Bronchial epithelial cell (primary cell): ENCODE measurements around the gene HSPA12B. TPM values are rescaled to one million over a fixed set of nuclear protein-coding genes. Genes with fewer than 3 reads are reported as not detected.

Experiments used
- DNase-seq: peaks from one replicate; pipeline ENCODE4 v3.0.0-alpha.2; 2010; ENCODE audit warnings: low read depth
- FAIRE-seq: peaks from 2 replicates; lab custom pipeline; 2011; peaks lifted over from hg19 to GRCh38; lab: Jason Lieb, UNC
- H3K27me3 ChIP-seq: 2 replicates; pipeline ENCODE4 v1.5.1; 2011; ENCODE audit warnings: low read length; ENCODE audit not compliant: control insufficient read depth, insufficient read depth
- H3K36me3 ChIP-seq: 2 replicates; pipeline ENCODE4 v1.5.1; 2011; ENCODE audit warnings: low read length; ENCODE audit not compliant: control insufficient read depth, insufficient read depth
- H3K4me3 ChIP-seq: 2 replicates; pipeline ENCODE4 v1.5.1; 2011; ENCODE audit warnings: mild to moderate bottlenecking, low read depth, low read length, control low read depth
- total RNA-seq: library from RNA; depleted of rRNA; stranded (reverse); fragments of >200 nt; gene quantifications from 2 replicates; pipeline ENCODE4 v1.2.1, GENCODE V29; 2014
- TF ChIP-seq, protein P1 (sequence below): IDR thresholded peaks from 2 replicates; pipeline ENCODE4 v1.5.1; 2011; ENCODE audit warnings: mild to moderate bottlenecking, moderate library complexity, low read length, control low read depth, inconsistent platforms; ENCODE audit not compliant: insufficient read depth, severe bottlenecking

Gene HSPA12B
- total RNA-seq, 1 donor from 2014 or later: not detected

DNA sequence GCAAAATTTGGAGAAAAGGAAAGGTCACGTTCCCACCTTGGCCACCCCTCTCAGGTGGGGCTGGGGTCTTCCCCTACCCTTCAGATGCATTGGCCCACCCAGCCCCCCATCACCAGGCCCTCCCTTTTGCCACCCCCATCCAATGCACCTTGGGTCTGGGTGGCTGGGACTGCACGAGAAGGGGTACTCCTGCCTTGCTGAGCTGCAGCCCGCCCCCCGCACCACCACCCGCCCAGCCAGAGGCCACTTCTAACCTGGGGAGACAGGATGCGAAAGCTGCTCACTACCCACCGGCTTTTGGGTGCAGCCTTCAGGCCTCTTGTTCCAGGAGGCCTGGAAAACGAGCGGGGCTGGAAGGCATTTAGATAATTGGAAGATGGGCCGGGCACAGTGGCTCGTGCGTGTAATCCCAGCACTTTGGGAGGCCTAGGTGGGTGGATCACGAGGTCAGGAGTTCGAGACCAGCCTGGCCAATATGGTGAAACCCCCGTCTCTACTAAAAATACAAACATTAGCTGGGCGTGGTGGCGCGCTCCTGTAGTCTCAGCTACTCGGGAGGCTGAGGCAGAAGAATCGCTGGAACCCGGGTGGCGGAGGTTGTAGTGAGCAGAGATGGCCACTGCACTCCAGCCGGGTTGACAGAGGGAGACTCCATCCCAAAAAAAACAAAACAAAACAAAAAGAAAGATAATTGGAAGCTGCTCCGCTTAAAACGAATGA, 62.4 kb downstream of the HSPA12B start:
- TF ChIP-seq, protein P1, sequence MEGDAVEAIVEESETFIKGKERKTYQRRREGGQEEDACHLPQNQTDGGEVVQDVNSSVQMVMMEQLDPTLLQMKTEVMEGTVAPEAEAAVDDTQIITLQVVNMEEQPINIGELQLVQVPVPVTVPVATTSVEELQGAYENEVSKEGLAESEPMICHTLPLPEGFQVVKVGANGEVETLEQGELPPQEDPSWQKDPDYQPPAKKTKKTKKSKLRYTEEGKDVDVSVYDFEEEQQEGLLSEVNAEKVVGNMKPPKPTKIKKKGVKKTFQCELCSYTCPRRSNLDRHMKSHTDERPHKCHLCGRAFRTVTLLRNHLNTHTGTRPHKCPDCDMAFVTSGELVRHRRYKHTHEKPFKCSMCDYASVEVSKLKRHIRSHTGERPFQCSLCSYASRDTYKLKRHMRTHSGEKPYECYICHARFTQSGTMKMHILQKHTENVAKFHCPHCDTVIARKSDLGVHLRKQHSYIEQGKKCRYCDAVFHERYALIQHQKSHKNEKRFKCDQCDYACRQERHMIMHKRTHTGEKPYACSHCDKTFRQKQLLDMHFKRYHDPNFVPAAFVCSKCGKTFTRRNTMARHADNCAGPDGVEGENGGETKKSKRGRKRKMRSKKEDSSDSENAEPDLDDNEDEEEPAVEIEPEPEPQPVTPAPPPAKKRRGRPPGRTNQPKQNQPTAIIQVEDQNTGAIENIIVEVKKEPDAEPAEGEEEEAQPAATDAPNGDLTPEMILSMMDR: no peak
- Histone ChIP-seq H3K36me3 (peaks cover 4% of the 10 kb centered on the region), H3K27me3 (no peaks in the 10 kb centered on the region), H3K4me3 (no peak overlapping the region)
- FAIRE-seq: no peak
- DNase-seq: no peak

DNA sequence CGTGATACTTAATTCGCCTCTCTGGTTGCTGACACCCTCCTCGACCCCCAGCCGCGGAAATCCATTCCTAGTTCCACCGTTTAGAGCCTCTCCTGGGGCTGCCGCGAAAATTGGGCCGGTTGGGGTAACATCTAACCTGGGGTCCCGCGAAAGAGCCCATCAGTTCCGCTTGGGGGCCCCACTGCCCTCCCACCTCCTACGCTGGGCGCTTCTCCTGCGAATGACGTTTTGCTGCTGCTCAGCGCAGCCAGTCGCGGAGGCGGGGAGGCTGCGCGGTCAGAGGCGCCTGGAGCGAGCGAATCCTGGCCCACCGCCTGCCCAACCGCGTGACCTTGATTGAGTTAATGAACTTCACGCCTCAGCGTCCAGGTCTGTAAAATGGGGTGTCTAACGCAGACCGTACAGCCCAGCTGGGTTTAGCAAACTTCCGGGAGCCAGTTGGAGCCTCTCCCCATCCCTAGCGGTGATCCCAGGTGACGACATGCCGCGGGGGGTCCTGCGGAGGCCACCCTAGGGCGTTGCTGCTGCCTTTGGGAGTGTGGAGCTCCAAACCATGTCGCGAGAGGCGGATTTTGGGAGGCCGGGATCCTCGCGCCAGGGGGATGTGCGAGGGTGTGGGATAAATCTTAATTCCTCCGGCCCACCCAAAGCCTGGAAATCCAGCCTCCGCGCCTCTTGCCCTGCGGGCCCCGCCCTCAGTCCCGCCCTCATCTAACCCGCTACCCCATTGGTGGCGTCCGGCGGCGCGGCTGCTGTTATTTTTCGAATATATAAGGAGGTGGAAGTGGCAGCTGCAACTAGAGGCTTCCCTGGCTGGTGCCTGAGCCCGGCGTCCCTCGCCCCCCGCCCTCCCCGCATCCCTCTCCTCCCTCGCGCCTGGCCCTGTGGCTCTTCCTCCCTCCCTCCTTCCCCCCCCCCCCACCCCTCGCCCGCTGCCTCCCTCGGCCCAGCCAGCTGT, 63.3 kb downstream of the HSPA12B start, which contains the start of gene CDC25B:
CDC25B (plus strand) TSS at position 800 of the 958 bp plus-strand sequence. CDS start 222 bp downstream, outside the sequence.
- no peaks in the 10 kb centered on the region for H3K27me3 ChIP-seq
- TF ChIP-seq, protein P1: peak; percentile 41
- H3K36me3 ChIP-seq: peaks cover 9% of the 10 kb centered on the region
- FAIRE-seq (no peak), DNase-seq (peak; percentile 67)
- peak within 1 kb of the TSS; percentile 68 for H3K4me3 ChIP-seq

DNA sequence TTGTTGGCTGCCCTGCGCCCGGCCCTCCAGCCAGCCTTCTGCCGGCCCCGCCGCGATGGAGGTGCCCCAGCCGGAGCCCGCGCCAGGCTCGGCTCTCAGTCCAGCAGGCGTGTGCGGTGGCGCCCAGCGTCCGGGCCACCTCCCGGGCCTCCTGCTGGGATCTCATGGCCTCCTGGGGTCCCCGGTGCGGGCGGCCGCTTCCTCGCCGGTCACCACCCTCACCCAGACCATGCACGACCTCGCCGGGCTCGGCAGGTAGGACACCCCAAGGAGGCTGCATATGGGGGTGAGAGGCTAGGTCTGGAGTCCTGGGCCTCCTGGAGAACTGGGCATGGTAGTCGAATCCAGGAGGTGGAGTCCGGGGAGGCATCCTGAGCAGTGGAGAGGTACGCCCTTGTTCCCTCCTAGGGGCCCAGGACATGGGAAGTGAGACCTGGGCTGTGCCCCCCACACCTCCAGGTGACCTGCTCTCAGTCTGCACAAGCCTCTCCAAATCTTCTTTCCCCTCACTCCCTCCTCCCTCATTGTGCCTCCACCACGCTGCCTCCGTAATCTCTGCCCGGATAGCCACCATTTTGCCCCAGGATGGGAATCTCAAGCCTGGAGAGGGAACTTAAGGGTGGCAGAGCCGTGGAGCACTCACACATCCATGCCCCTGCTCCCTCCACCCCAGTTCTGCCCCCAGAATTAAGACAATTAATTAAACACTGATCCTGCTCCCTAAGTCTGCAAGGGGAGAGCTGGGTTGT, 64.2 kb downstream of the HSPA12B start:
- FAIRE-seq (no peak), DNase-seq (no peak)
- H3K27me3 ChIP-seq: no peaks in the 10 kb centered on the region

DNA sequence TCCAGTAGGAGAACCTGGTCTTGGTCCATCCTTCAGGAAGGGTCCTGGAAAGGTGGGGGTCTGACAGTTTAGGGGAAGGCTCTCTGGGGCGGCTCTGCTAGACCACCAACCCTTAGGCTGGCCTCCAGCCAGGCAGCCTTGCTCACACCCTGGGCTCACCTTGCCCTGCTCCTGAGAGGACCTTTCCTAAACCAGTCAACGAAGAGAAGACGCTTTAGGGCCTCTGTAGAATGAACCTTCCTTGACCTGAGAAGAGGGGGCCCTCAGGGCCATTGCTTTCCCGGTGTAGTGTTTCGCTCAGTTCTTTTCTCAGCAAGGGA, 64.7 kb downstream of the HSPA12B start:
- Histone ChIP-seq H3K4me3 (peak overlapping the region; percentile 68), H3K36me3 (peaks cover 17% of the 10 kb centered on the region), H3K27me3 (no peaks in the 10 kb centered on the region)
- FAIRE-seq: no peak
- TF ChIP-seq, protein P1: no peak
- no peak for DNase-seq

More for the DNA sequence above, 64.2 kb downstream of the HSPA12B start:
- Histone ChIP-seq H3K4me3 (peak overlapping the region; percentile 68), H3K36me3 (peaks cover 12% of the 10 kb centered on the region)
- TF ChIP-seq, protein P1: no peak

DNA sequence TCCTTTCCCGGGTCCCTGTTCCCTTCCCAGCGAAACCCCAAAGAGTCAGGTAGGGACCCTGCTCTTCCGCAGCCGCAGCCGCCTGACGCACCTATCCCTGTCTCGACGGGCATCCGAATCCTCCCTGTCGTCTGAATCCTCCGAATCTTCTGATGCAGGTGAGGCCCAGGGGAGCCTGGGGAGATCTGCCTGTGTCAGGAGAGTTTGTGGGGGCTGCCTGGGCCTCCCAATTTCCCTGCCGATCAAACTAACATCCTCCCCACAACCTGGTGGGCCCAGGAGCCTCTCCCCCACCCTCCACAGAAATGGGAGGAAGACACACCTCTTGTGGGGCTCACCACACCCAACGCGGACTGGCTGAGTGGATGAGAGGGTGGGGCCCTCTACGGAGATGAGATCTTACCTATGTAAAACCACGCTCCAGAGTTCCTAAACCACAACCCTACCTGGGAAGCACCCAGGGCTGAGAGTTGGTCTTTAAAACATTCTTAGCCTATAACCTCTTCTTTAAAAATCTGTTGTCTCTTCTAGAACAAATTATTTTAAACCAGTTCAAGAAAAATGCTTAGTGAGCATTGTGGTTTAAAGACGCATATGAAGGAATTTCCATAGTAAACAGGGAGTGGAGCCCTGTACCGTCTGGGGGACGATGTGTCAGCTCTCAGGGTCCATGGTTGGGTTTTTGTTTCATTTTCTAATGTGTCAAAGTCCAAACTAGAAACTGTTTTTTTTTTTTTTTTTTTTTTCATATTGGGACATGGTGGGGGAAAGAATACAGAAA, 65.3 kb downstream of the HSPA12B start:
- DNase-seq: no peak
- H3K4me3 ChIP-seq: peak overlapping the region; percentile 68
- no peak for FAIRE-seq

More for the DNA sequence above, 65.3 kb downstream of the HSPA12B start:
- Histone ChIP-seq H3K27me3 (no peaks in the 10 kb centered on the region), H3K36me3 (peaks cover 17% of the 10 kb centered on the region)
- TF ChIP-seq, protein P1: no peak
